ENCODE data around the gene METTL25. TPM values are rescaled to one million over a fixed set of nuclear protein-coding genes. Genes with fewer than 3 reads are reported as not detected.
A peak's percentile ranks its signal among the peaks of the same experiment; 100 is the strongest.

The METTL25 gene
- total and polyA plus RNA-seq, 2 experiments from 2014 or later: 7.6 to 14.3 TPM

DNA sequence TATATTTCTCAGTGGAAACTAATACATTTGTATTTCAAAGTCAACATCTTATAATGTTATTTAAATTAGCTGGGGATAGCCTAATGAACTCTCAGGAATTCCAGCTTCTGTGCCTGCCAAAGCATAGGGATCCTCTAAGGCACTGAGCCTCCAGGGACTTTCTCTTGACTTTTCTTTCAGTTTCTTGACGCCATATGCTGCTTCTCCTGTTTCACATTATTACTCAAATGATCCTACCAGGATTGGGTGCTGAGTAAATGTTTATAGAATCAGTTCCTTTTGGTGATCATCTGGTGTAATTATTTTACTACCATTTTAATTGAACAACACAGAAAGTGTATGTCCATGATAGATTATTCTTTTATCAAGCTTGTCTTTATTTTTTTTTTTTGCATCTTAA, 7.9 kb downstream of the METTL25 start:
- Mint-ChIP-seq H3K36me3 (ENCODE audit: low read depth) (peaks cover 30% of the 10 kb centered on the region), H3K4me1 (peaks cover 14% of the 10 kb centered on the region; the same call in 2 of the 3 replicates), H3K9me3 (peaks cover 18% of the 10 kb centered on the region), H3K27ac (no peak overlapping the region), H3K27me3 (ENCODE audit: insufficient read depth, low read depth, poor library complexity) (no peaks in the 10 kb centered on the region), H3K4me3 (no peak overlapping the region)
- Histone ChIP-seq H3K27me3 (ENCODE audit: insufficient read depth) (no peaks in the 10 kb centered on the region), H4K20me1 (replicated peaks; ENCODE audit: insufficient read depth) (no peaks in the 10 kb centered on the region), H3K9me2 (ENCODE audit: insufficient read depth) (no peaks in the 10 kb centered on the region), H3K4me2 (no peak overlapping the region), H3K36me3 (ENCODE audit: insufficient read depth) (no peaks in the 10 kb centered on the region), H2AFZ (no peak overlapping the region), H3K4me3 (no peak overlapping the region), H3K27ac (ENCODE audit: low read depth) (no peak overlapping the region), H3K4me1 (ENCODE audit: insufficient read depth) (0 out of 2 replicates have a peak, but pooled peaks cover 3% of the 10 kb centered on the region), H3K79me2 (replicated peaks; ENCODE audit: insufficient read depth) (peaks cover 64% of the 10 kb centered on the region), H3F3A (replicated peaks; ENCODE audit: low read depth) (no peaks in the 10 kb centered on the region)
- no peak for ATAC-seq
- TF ChIP-seq NANOG (IDR thresholded peaks at IDR 0.05; ENCODE audit: borderline replicate concordance) (no peak), STAT1 (IDR thresholded peaks at IDR 0.05; ENCODE audit: unreplicated experiment) (no peak), CREB1 (CRISPR knock-in tag; IDR thresholded peaks at IDR 0.05; ENCODE audit: low read depth) (no peak), ZNF331 (CRISPR knock-in tag; IDR thresholded peaks at IDR 0.05; ENCODE audit: low read depth) (no peak), JUNB (IDR thresholded peaks at IDR 0.05; ENCODE audit: unreplicated experiment) (no peak), EZH2 (IDR thresholded peaks at IDR 0.05; ENCODE audit: low read depth, unreplicated experiment) (no peak), ZNF114 (CRISPR knock-in tag; IDR thresholded peaks at IDR 0.05) (no peak)
- TF ChIP-seq, protein P1, sequence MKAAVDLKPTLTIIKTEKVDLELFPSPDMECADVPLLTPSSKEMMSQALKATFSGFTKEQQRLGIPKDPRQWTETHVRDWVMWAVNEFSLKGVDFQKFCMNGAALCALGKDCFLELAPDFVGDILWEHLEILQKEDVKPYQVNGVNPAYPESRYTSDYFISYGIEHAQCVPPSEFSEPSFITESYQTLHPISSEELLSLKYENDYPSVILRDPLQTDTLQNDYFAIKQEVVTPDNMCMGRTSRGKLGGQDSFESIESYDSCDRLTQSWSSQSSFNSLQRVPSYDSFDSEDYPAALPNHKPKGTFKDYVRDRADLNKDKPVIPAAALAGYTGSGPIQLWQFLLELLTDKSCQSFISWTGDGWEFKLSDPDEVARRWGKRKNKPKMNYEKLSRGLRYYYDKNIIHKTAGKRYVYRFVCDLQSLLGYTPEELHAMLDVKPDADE (IDR thresholded peaks at IDR 0.05): no peak
- TF ChIP-seq, protein P2, sequence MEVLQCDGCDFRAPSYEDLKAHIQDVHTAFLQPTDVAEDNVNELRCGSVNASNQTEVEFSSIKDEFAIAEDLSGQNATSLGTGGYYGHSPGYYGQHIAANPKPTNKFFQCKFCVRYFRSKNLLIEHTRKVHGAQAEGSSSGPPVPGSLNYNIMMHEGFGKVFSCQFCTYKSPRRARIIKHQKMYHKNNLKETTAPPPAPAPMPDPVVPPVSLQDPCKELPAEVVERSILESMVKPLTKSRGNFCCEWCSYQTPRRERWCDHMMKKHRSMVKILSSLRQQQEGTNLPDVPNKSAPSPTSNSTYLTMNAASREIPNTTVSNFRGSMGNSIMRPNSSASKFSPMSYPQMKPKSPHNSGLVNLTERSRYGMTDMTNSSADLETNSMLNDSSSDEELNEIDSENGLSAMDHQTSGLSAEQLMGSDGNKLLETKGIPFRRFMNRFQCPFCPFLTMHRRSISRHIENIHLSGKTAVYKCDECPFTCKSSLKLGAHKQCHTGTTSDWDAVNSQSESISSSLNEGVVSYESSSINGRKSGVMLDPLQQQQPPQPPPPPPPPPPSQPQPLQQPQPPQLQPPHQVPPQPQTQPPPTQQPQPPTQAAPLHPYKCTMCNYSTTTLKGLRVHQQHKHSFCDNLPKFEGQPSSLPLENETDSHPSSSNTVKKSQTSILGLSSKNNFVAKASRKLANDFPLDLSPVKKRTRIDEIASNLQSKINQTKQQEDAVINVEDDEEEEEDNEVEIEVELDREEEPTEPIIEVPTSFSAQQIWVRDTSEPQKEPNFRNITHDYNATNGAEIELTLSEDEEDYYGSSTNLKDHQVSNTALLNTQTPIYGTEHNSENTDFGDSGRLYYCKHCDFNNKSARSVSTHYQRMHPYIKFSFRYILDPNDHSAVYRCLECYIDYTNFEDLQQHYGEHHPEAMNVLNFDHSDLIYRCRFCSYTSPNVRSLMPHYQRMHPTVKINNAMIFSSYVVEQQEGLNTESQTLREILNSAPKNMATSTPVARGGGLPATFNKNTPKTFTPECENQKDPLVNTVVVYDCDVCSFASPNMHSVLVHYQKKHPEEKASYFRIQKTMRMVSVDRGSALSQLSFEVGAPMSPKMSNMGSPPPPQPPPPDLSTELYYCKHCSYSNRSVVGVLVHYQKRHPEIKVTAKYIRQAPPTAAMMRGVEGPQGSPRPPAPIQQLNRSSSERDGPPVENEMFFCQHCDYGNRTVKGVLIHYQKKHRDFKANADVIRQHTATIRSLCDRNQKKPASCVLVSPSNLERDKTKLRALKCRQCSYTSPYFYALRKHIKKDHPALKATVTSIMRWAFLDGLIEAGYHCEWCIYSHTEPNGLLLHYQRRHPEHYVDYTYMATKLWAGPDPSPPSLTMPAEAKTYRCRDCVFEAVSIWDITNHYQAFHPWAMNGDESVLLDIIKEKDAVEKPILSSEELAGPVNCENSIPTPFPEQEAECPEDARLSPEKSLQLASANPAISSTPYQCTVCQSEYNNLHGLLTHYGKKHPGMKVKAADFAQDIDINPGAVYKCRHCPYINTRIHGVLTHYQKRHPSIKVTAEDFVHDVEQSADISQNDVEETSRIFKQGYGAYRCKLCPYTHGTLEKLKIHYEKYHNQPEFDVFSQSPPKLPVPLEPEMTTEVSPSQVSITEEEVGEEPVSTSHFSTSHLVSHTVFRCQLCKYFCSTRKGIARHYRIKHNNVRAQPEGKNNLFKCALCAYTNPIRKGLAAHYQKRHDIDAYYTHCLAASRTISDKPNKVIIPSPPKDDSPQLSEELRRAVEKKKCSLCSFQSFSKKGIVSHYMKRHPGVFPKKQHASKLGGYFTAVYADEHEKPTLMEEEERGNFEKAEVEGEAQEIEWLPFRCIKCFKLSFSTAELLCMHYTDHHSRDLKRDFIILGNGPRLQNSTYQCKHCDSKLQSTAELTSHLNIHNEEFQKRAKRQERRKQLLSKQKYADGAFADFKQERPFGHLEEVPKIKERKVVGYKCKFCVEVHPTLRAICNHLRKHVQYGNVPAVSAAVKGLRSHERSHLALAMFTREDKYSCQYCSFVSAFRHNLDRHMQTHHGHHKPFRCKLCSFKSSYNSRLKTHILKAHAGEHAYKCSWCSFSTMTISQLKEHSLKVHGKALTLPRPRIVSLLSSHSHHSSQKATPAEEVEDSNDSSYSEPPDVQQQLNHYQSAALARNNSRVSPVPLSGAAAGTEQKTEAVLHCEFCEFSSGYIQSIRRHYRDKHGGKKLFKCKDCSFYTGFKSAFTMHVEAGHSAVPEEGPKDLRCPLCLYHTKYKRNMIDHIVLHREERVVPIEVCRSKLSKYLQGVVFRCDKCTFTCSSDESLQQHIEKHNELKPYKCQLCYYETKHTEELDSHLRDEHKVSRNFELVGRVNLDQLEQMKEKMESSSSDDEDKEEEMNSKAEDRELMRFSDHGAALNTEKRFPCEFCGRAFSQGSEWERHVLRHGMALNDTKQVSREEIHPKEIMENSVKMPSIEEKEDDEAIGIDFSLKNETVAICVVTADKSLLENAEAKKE (CRISPR knock-in tag; IDR thresholded peaks at IDR 0.05): no peak
- TF ChIP-seq, protein P3, sequence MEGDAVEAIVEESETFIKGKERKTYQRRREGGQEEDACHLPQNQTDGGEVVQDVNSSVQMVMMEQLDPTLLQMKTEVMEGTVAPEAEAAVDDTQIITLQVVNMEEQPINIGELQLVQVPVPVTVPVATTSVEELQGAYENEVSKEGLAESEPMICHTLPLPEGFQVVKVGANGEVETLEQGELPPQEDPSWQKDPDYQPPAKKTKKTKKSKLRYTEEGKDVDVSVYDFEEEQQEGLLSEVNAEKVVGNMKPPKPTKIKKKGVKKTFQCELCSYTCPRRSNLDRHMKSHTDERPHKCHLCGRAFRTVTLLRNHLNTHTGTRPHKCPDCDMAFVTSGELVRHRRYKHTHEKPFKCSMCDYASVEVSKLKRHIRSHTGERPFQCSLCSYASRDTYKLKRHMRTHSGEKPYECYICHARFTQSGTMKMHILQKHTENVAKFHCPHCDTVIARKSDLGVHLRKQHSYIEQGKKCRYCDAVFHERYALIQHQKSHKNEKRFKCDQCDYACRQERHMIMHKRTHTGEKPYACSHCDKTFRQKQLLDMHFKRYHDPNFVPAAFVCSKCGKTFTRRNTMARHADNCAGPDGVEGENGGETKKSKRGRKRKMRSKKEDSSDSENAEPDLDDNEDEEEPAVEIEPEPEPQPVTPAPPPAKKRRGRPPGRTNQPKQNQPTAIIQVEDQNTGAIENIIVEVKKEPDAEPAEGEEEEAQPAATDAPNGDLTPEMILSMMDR (conservative IDR thresholded peaks at IDR 0.05; ENCODE audit: low read depth in 2 of 2): no peak
- DNase-seq (ENCODE audit: low spot score): peak; percentile 21
